ENCODE data around the gene INPP5D. TPM values are rescaled to one million over a fixed set of nuclear protein-coding genes. Genes with fewer than 3 reads are reported as not detected.
A peak's percentile ranks its signal among the peaks of the same experiment; 100 is the strongest.

The INPP5D gene
- total RNA-seq = 26.6 TPM
- 42.0 TPM for polyA plus RNA-seq
- long read RNA-seq, donor 1 = 0 reads
- long read RNA-seq, donor 2, full-length matches to known transcripts = 4 of 10 reads
- long read RNA-seq, donor 2, partial matches to known transcripts = 6 of 10 reads
- long read RNA-seq, donor 2, other reads (novel, unspliced or antisense) = 0 of 10 reads
- long read RNA-seq, donor 3, full-length matches to known transcripts = 4 of 17 reads
- long read RNA-seq, donor 3, partial matches to known transcripts = 13 of 17 reads
- long read RNA-seq, donor 3, other reads (novel, unspliced or antisense) = 0 of 17 reads
- long read RNA-seq, donor 4 = 0 reads
- long read RNA-seq, donor 5, full-length matches to known transcripts = 2 of 32 reads
- long read RNA-seq, donor 5, partial matches to known transcripts = 30 of 32 reads
- long read RNA-seq, donor 5, other reads (novel, unspliced or antisense) = 0 of 32 reads
- long read RNA-seq, donor 6, full-length matches to known transcripts = 1 of 1 reads
- long read RNA-seq, donor 6, partial matches to known transcripts = 0 of 1 reads
- long read RNA-seq, donor 6, other reads (novel, unspliced or antisense) = 0 of 1 reads
- long read RNA-seq, donor 7, partial matches to known transcripts = 27 of 29 reads
- long read RNA-seq, donor 7, other reads (novel, unspliced or antisense) = 0 of 29 reads
- long read RNA-seq, donor 8, full-length matches to known transcripts = 1 of 1 reads
- long read RNA-seq, donor 8, partial matches to known transcripts = 0 of 1 reads
- long read RNA-seq, donor 8, other reads (novel, unspliced or antisense) = 0 of 1 reads
- long read RNA-seq, donor 9 = 0 reads
- long read RNA-seq, donor 10 = 0 reads

- WGBS = 5% methylated on average over 26 of the region's 26 CpGs
These were observed at the start of gene INPP5D for GRCh38 chr2:233059797-233060500. Gene INPP5D, plus strand, starts transcription at chr2:233060342. Its CDS starts 137 bp downstream, at chr2:233060479.

DNA sequence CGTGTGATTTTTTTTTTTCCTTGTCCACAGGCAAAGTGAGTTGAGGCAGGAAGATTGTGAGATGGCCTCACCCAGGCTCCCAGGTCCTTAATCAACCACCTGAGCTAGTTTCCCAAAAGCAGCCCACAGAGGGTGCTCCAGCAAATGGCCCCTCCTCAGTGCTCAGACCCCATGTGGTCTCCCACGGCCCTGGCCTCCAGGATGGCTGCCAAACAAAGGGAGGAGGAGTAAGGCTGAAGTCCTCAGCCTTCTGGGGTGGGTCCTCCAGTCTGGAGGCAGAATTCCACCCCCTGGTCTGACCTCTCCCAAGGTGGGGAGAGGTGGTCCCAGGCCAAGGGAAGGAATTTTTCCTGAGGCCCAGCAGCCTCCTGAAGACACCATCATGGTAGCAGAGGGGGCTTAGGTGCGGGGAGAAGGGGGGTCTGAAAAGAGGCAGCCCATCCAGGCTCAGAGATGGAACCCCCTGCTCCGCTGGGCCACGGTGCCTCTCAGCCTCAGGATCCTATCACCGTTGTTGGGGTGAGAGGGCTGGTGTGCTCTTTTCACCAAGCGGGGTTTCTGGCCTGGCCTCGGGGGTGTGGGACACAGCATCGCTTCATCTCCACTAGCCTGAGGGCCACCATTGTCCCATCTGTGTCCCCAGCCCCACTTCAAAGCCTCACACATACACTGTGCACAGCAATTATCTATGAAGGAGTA is 49.4 kb upstream of the INPP5D start:
- no peaks in the 10 kb centered on the region for H3K36me3 ChIP-seq (ENCODE audit: control insufficient read depth in 2 of 2, insufficient read depth in 2 of 2, low read length in 1 of 2)
- no peak for DNase-seq (ENCODE audit: low read depth in 6 of 9, low spot score in 9 of 9)
- no peaks in the 10 kb centered on the region for H3K9me3 ChIP-seq (ENCODE audit: control insufficient read depth in 2 of 2, insufficient read depth in 1 of 2, low read length in 1 of 2)
- H3K4me3 ChIP-seq (ENCODE audit: low read length in 2 of 2) = no peak overlapping the region
- peaks cover 0 to 6% of the 10 kb centered on the region in 2 donors for H3K4me1 ChIP-seq (ENCODE audit: control insufficient read depth in 2 of 2, insufficient read depth in 2 of 2, low read length in 2 of 2)
- H3K27ac ChIP-seq (ENCODE audit: low read depth in 1 of 2, low read length in 1 of 2) = no peak overlapping the region
- WGBS = 96% methylated on average over 9 of the region's 9 CpGs
- no peaks in the 10 kb centered on the region for H3K27me3 ChIP-seq (ENCODE audit: control insufficient read depth in 2 of 2, insufficient read depth in 1 of 2, low read length in 1 of 2)

More at GRCh38 chr2:233059797-233060500, at the start of gene INPP5D:
- Histone ChIP-seq H3K4me3 (ENCODE audit: low read length in 2 of 2) (peak within 1 kb of the TSS; percentile 70 to 77), H3K27ac (ENCODE audit: low read depth in 1 of 2, low read length in 1 of 2) (peak within 1 kb of the TSS; percentile 89), H3K4me1 (ENCODE audit: control insufficient read depth in 2 of 2, insufficient read depth in 2 of 2, low read length in 2 of 2) (peaks cover 34 to 52% of the 10 kb centered on the region in 2 donors), H3K27me3 (ENCODE audit: control insufficient read depth in 2 of 2, insufficient read depth in 1 of 2, low read length in 1 of 2) (peaks cover 0 to 3% of the 10 kb centered on the region in 2 donors), H3K9me3 (ENCODE audit: control insufficient read depth in 2 of 2, insufficient read depth in 1 of 2, low read length in 1 of 2) (no peaks in the 10 kb centered on the region), H3K36me3 (ENCODE audit: control insufficient read depth in 2 of 2, insufficient read depth in 2 of 2, low read length in 1 of 2) (peaks cover 13 to 15% of the 10 kb centered on the region in 2 donors)
- peak in 7 of 9 donors; percentile 64 to 92 (median 78) for DNase-seq (ENCODE audit: low read depth in 6 of 9, low spot score in 9 of 9)

DNA sequence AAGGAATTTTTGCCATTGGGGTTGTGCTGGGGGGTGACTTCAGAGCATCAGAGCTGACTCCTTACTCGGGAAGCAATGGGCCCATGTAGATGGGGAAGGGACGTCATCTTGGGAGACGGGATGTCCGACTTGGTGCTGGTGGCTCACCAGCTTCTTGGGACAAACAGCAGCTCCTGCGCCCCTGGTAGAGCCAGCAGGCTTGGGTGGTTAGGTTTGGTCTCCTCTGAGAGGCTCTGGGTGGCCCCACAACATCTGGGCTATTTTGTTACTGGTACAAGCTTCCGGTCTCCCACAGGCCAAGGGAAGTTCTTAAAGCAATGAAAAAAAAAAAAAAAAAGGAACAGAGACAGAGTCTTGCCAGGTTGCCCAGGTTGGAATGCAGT is 48.9 kb upstream of the INPP5D start:
- Histone ChIP-seq H3K27me3 (ENCODE audit: control insufficient read depth in 2 of 2, insufficient read depth in 1 of 2, low read length in 1 of 2) (no peaks in the 10 kb centered on the region), H3K27ac (ENCODE audit: low read depth in 1 of 2, low read length in 1 of 2) (no peak overlapping the region), H3K4me3 (ENCODE audit: low read length in 2 of 2) (no peak overlapping the region), H3K4me1 (ENCODE audit: control insufficient read depth in 2 of 2, insufficient read depth in 2 of 2, low read length in 2 of 2) (peaks cover 0 to 6% of the 10 kb centered on the region in 2 donors), H3K9me3 (ENCODE audit: control insufficient read depth in 2 of 2, insufficient read depth in 1 of 2, low read length in 1 of 2) (no peaks in the 10 kb centered on the region), H3K36me3 (ENCODE audit: control insufficient read depth in 2 of 2, insufficient read depth in 2 of 2, low read length in 1 of 2) (no peaks in the 10 kb centered on the region)
- DNase-seq (ENCODE audit: low read depth in 6 of 9, low spot score in 9 of 9) = no peak
- WGBS = 93% methylated on average over 6 of the region's 6 CpGs

- no peak for DNase-seq (ENCODE audit: low read depth in 6 of 9, low spot score in 9 of 9)
- Histone ChIP-seq H3K9me3 (ENCODE audit: control insufficient read depth in 2 of 2, insufficient read depth in 1 of 2, low read length in 1 of 2) (no peaks in the 10 kb centered on the region), H3K4me3 (ENCODE audit: low read length in 2 of 2) (no peak overlapping the region), H3K27ac (ENCODE audit: low read depth in 1 of 2, low read length in 1 of 2) (no peak overlapping the region), H3K27me3 (ENCODE audit: control insufficient read depth in 2 of 2, insufficient read depth in 1 of 2, low read length in 1 of 2) (no peaks in the 10 kb centered on the region), H3K36me3 (ENCODE audit: control insufficient read depth in 2 of 2, insufficient read depth in 2 of 2, low read length in 1 of 2) (no peaks in the 10 kb centered on the region), H3K4me1 (ENCODE audit: control insufficient read depth in 2 of 2, insufficient read depth in 2 of 2, low read length in 2 of 2) (peaks cover 0 to 6% of the 10 kb centered on the region in 2 donors)
- WGBS = 84% methylated on average over 1 of the region's 1 CpG
These were observed 48.4 kb upstream of the INPP5D start for GRCh38 chr2:233011702-233012131.

DNA sequence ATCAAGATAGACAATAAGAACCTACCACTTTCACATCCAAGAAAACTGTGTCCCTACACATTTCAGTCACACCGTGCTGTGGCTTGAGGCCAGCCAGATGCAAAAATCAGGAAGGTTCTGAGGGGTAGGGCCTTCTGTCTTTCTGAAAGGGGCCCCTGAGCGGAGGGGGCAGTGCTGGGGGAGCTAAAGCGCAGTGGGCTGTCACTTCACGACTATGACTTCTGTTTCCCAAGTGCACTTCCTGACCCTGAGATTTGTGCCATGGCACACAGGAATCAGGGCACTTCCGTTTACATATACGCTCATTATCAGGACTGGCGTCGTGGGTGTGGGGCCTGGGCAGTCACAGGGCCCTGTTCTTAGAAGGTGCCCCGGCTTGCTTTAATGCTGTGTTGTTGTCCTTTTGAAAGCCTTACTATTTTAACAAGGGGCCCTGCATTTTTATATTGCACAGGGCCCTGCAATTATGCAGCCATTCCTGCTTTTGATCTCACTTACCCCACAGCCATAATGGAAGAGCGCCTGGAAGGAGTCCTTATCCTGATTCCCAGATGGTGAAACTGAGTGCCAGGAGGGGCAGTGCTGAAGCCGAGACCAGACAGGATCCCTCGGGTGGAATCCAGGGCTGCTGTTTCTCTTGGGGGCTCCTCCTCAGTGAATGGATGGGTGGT is 47.7 kb upstream of the INPP5D start:
- Histone ChIP-seq H3K27ac (ENCODE audit: low read depth in 1 of 2, low read length in 1 of 2) (no peak overlapping the region), H3K4me1 (ENCODE audit: control insufficient read depth in 2 of 2, insufficient read depth in 2 of 2, low read length in 2 of 2) (peaks cover 0 to 6% of the 10 kb centered on the region in 2 donors), H3K9me3 (ENCODE audit: control insufficient read depth in 2 of 2, insufficient read depth in 1 of 2, low read length in 1 of 2) (no peaks in the 10 kb centered on the region), H3K4me3 (ENCODE audit: low read length in 2 of 2) (no peak overlapping the region), H3K36me3 (ENCODE audit: control insufficient read depth in 2 of 2, insufficient read depth in 2 of 2, low read length in 1 of 2) (no peaks in the 10 kb centered on the region), H3K27me3 (ENCODE audit: control insufficient read depth in 2 of 2, insufficient read depth in 1 of 2, low read length in 1 of 2) (no peaks in the 10 kb centered on the region)
- 47% methylated on average over 12 of the region's 12 CpGs for WGBS
- DNase-seq (ENCODE audit: low read depth in 6 of 9, low spot score in 9 of 9) = no peak

DNA sequence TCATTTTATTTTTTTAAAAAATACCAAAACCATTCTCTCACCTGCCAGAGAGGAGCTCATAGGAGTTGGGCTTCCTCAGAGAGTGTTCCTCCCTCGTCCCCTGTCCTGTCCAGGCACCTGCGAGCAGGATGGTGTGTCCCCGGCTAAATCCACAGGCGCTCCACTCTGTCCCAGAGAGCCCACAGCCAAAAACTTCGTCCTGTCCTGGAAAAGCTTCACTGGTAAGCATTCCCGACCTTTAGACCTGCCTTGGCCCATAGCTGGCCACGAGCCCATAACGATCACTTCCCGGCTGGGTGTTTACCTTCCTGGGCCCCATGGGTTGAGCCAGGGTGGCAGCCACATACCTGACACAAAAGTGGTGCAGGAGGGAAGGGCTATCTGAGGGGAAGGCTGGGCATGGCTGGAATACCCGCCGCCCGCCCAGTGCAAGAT is 47.1 kb upstream of the INPP5D start, which contains the start of gene NGEF:
NGEF (minus strand) TSS at position 230 of the 435 bp plus-strand sequence. CDS start 38,366 bp downstream, outside the sequence.
- DNase-seq (ENCODE audit: low read depth in 6 of 9, low spot score in 9 of 9) = no peak
- H3K27ac ChIP-seq (ENCODE audit: low read depth in 1 of 2, low read length in 1 of 2) = no peak within 1 kb of the TSS
- 95% methylated on average over 12 of the region's 12 CpGs for WGBS

DNA sequence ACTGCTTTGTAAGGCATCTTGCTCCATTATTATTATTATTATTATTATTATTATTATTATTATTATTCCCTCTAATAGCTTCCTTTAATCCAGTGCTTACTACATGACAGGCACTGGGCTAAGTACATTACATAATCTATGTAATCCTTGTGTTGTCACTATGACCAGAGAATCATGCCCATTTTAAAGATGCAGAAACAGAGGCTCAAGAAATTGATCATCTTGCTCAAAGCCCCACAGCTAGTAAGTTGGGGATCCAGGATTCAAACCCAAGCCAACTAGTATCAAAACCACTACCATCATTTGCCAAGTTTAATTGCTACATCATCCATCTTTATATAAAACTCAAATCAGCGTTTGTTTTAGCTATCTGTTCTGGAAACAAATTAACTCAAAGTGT is 46.5 kb upstream of the INPP5D start:
- no peaks in the 10 kb centered on the region for H3K36me3 ChIP-seq (ENCODE audit: control insufficient read depth in 2 of 2, insufficient read depth in 2 of 2, low read length in 1 of 2)
- H3K27me3 ChIP-seq (ENCODE audit: control insufficient read depth in 2 of 2, insufficient read depth in 1 of 2, low read length in 1 of 2) = no peaks in the 10 kb centered on the region
- WGBS = 98% methylated on average over 1 of the region's 1 CpG
- H3K27ac ChIP-seq (ENCODE audit: low read depth in 1 of 2, low read length in 1 of 2) = no peak overlapping the region
- no peak for DNase-seq (ENCODE audit: low read depth in 6 of 9, low spot score in 9 of 9)
- H3K4me1 ChIP-seq (ENCODE audit: control insufficient read depth in 2 of 2, insufficient read depth in 2 of 2, low read length in 2 of 2) = peaks cover 0 to 6% of the 10 kb centered on the region in 2 donors
- H3K9me3 ChIP-seq (ENCODE audit: control insufficient read depth in 2 of 2, insufficient read depth in 1 of 2, low read length in 1 of 2) = no peaks in the 10 kb centered on the region
- no peak overlapping the region for H3K4me3 ChIP-seq (ENCODE audit: low read length in 2 of 2)

More for the DNA sequence above, 47.1 kb upstream of the INPP5D start, which contains the start of gene NGEF:
- no peaks in the 10 kb centered on the region for H3K9me3 ChIP-seq (ENCODE audit: control insufficient read depth in 2 of 2, insufficient read depth in 1 of 2, low read length in 1 of 2)
- no peaks in the 10 kb centered on the region for H3K27me3 ChIP-seq (ENCODE audit: control insufficient read depth in 2 of 2, insufficient read depth in 1 of 2, low read length in 1 of 2)
- H3K4me1 ChIP-seq (ENCODE audit: control insufficient read depth in 2 of 2, insufficient read depth in 2 of 2, low read length in 2 of 2) = peaks cover 0 to 6% of the 10 kb centered on the region in 2 donors
- no peak within 1 kb of the TSS for H3K4me3 ChIP-seq (ENCODE audit: low read length in 2 of 2)
- H3K36me3 ChIP-seq (ENCODE audit: control insufficient read depth in 2 of 2, insufficient read depth in 2 of 2, low read length in 1 of 2) = no peaks in the 10 kb centered on the region
